Heart right ventricle (tissue), 16 donors: ENCODE data around the gene GNAO1. TPM values are rescaled to one million over a fixed set of nuclear protein-coding genes. Genes with fewer than 3 reads are reported as not detected.

ENCODE experiments used
- ATAC-seq, 8 donors: fragments of 200-7000 bp; cut with Tn5 transposase; one replicate each; pipeline ENCODE4 v1.9.1; 2020; ENCODE audit warnings: mild to moderate bottlenecking in 8 of 8, moderate library complexity in 8 of 8, moderate number of reproducible peaks in 1 of 8
- DNase-seq, 2 donors: peaks; one replicate each; pipeline ENCODE4 v3.0.0-alpha.2; 2020
- H3K27ac ChIP-seq, 10 donors: fragments of 200-600 bp; sonication (generic) in 2 of 10; one replicate each; pipeline versions ENCODE4 v1.5.0 to v1.8.0; 2020 to 2022; ENCODE audit warnings: mild to moderate bottlenecking in 3 of 10
- H3K27me3 ChIP-seq, 7 donors: fragments of 200-600 bp; one replicate each; pipeline ENCODE4 v1.8.0; 2021 to 2022; ENCODE audit warnings: mild to moderate bottlenecking in 2 of 7
- H3K36me3 ChIP-seq, 9 donors: fragments of 200-600 bp; sonication (generic) in 1 of 9; one replicate each; pipeline versions ENCODE4 v1.5.0 to v1.8.0; 2020 to 2022; ENCODE audit warnings: mild to moderate bottlenecking in 2 of 9
- H3K4me1 ChIP-seq, 9 donors: fragments of 200-600 bp; sonication (generic) in 1 of 9; one replicate each; pipeline versions ENCODE4 v1.5.0 to v1.8.0; 2020 to 2022; ENCODE audit warnings: mild to moderate bottlenecking in 4 of 9
- H3K4me3 ChIP-seq, 10 donors: fragments of 200-600 bp; sonication (generic) in 2 of 10; one replicate each; pipeline versions ENCODE4 v1.5.0 to v1.8.0; 2020 to 2022; ENCODE audit warnings: mild to moderate bottlenecking in 7 of 10, moderate library complexity in 2 of 10
- H3K9me3 ChIP-seq, 11 donors: fragments of 200-600 bp in 10 of 11; sonication (generic) in 2 of 11; one replicate each; pipeline versions ENCODE4 v1.5.0 to v1.8.0; 2013 to 2022; ENCODE audit warnings: mild to moderate bottlenecking in 2 of 11, control low read depth in 1 of 11, moderate library complexity in 1 of 11
- CTCF ChIP-seq, 9 donors: fragments of 200-600 bp; sonication (generic) in 2 of 9; IDR thresholded peaks; one replicate each; pipeline versions ENCODE4 v1.5.0 to v1.8.0; 2021 to 2022; ENCODE audit warnings: antibody characterized with exemption in 9 of 9, mild to moderate bottlenecking in 5 of 9, moderate library complexity in 1 of 9
- WGBS, 2 donors: extraction: QIAGEN DNeasy Blood & Tissue Kit; methylation state at CpG; one replicate each; pipeline ENCODE4 v1.1.7; 2013; ENCODE audit warnings: inconsistent platforms in 1 of 2; 5-methylcytosine and 5-hydroxymethylcytosine counted together
- intact Hi-C, 10 donors: fragments of 100-400 bp; cut with DNase I; formaldehyde crosslinking; loops; one replicate each; pipeline versions ENCODE4 v1.11.1 to v1.14.2; 2022
- polyA plus RNA-seq, 2 donors: library from polyadenylated mRNA; stranded (reverse); fragments of 200-250 nt; gene quantifications; one replicate each; pipeline ENCODE4 v1.2.3, GENCODE V29; 2013
- total RNA-seq, 10 donors: library from RNA; stranded (reverse); fragmentation: NEBNext Ultra II Directional in 3 of 10; extraction: Animal tissue kit (Norgen Biotek cat#: 25700) in 3 of 10; gene quantifications; one replicate each; pipeline versions ENCODE4 v1.2.1 to v1.2.4, GENCODE V29; 2021 to 2023
- donor health status: Arrhythmogenic right ventricular cardiomyopathy.
- donor health status: ischemic (EF 13 %, LVEDD 7.1; RV severe dilation, severe dysfunction).
- donor health status: healthy with polysubstance abuse.
- donor health status: DM: no; HTN: yes; CAD: no.
- donor health status: DM: no; HTN: no; CAD: no.
- donor health status: ischemic (EF 25% LVEDD 6.9; RV normal size, moderate dysfunction).
- donor health status: ischemic (EF 25% LVEDD 5.7; RV mildly dilated, moderate dysfunction).
- donor health status: healthy.
- donor health status: DM: yes; HTN: yes; CAD: no.
- donor health status: Ischemic cardiomyopathy.
- donor health status: ischemic (EF 35%, LVEDD 5.7; RV mildly dilated, moderate dysfunction).
- donor health status: nonischemic (EF 11% LVEDD 7.7; RV severe dilation, severe dysfunction).
- donor health status: DM: yes; HTN: yes; CAD: no.
- donor health status: PGD.
- donor health status: ischemic (EF 29% LVEDD 5.4; RV normal size, mild dysfunction).
- donor health status: nonischemic (EF 23%, LVEDD 6.1; RV moderate dilation, normal function).

The GNAO1 gene
- total and polyA plus RNA-seq, 12 donors, result 1.4 to 36.7 (median 13.5) TPM

- Histone ChIP-seq H3K27ac (peak overlapping the region in 6 of 10 donors; percentile 14 to 70 (median 46)), H3K4me1 (peaks cover 18 to 64% (median 43%) of the 10 kb centered on the region in 9 donors), H3K36me3 (no peaks in the 10 kb centered on the region), H3K4me3 (peak overlapping the region in 1 of 10 donors; percentile 8), H3K9me3 (peaks cover 0 to 5% (median 0%) of the 10 kb centered on the region in 11 donors), H3K27me3 (no peaks in the 10 kb centered on the region)
- ATAC-seq (peak; percentile 13 to 59 (median 32)), DNase-seq (peak; percentile 63 to 70)
- no peak for TF ChIP-seq CTCF (IDR thresholded peaks at IDR 0.05)
- WGBS, 2 donors, result 41 to 49% methylated on average over 6 of the region's 6 CpGs
- intact Hi-C loops, result loop anchor here in 2 of 10 donors (5.0 kb wide), 1 partner anchor 65 kb away; the partner anchor contains the start of gene GNAO1 (in 2 of the 2)
These were observed 66.0 kb downstream of the GNAO1 start for GRCh38 chr16:56257239-56257638.

GRCh38 chr16:56257666-56258342 lies 66.5 kb downstream of the GNAO1 start:
- ATAC-seq, result peak in 6 of 8 donors; percentile 29 to 73 (median 48)
- 57 to 65% methylated on average over 8 of the region's 8 CpGs for WGBS, 2 donors
- peak in 1 of 2 donors; percentile 63 for DNase-seq

DNA sequence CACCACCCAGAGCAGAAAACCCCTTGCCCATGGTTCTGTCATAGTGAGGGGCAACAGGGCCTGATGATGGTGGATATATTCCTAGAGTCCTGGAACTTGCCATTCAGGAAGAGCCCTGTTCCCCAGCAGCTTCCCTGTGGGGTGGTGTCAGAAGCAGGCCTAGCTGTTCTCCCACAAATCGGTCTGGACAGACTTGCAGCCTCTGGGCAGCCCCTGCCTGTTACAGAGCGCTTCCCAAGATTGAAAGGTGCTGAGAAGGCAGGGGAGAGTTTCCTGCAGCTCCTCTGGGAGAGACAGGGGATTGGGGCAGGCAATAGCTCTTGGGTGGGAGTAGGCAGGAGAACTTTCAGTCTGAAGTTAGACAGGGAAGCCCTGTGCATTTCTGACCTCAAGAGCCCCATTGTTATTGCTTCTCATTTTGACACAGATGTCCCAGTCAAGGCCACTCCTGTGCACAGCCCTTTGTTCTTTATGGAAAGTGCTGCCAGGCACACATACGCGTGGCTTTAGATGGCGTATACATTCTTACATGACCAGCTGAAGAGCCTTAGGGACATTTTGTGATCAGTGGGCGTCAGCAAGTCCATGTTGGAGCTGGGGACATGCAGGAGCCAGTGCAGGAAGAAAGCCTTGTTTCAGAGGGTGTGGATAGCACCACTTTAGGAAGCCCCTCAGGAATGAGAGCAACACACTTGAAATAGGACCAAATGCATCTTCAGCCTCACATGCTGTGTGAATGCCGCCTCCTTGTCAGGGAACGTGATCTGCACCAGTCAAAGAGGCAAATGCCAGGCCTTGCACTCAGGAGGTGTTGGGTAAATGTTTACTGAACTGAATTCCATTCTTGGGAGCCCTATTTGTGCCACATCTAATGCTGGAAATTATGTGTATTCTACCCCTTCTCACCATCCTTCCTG lies 67.5 kb downstream of the GNAO1 start:
- peaks cover 0 to 5% (median 0%) of the 10 kb centered on the region in 11 donors for H3K9me3 ChIP-seq
- no peak overlapping the region for H3K4me3 ChIP-seq
- no peaks in the 10 kb centered on the region for H3K36me3 ChIP-seq
- peak overlapping the region in 5 of 10 donors; percentile 10 to 70 (median 39) for H3K27ac ChIP-seq
- DNase-seq, result no peak
- TF ChIP-seq CTCF (IDR thresholded peaks at IDR 0.05), result no peak
- ATAC-seq, result peak in 2 of 8 donors; percentile 4 to 23
- intact Hi-C loops, result loop anchor here in 2 of 10 donors (5.0 kb wide), 1 partner anchor 66 kb away; the partner anchor contains the start of gene GNAO1 (in 2 of the 2)
- H3K27me3 ChIP-seq, result no peaks in the 10 kb centered on the region
- peaks cover 11 to 62% (median 38%) of the 10 kb centered on the region in 9 donors for H3K4me1 ChIP-seq
- 79 to 85% methylated on average over 8 of the region's 8 CpGs for WGBS, 2 donors

More at GRCh38 chr16:56257666-56258342, 66.5 kb downstream of the GNAO1 start:
- Histone ChIP-seq H3K9me3 (peaks cover 0 to 5% (median 0%) of the 10 kb centered on the region in 11 donors), H3K4me3 (peak overlapping the region in 1 of 10 donors; percentile 8), H3K4me1 (peaks cover 14 to 64% (median 37%) of the 10 kb centered on the region in 9 donors), H3K27me3 (no peaks in the 10 kb centered on the region), H3K27ac (peak overlapping the region in 8 of 10 donors; percentile 16 to 70 (median 40)), H3K36me3 (no peaks in the 10 kb centered on the region)
- intact Hi-C loops, result loop anchor here in 2 of 10 donors (5.0 kb wide), 1 partner anchor 66 kb away; the partner anchor contains the start of gene GNAO1 (in 2 of the 2)
- TF ChIP-seq CTCF (IDR thresholded peaks at IDR 0.05), result no peak

- no peaks in the 10 kb centered on the region for H3K36me3 ChIP-seq
- H3K9me3 ChIP-seq, result peaks cover 0 to 5% (median 0%) of the 10 kb centered on the region in 11 donors
- H3K4me3 ChIP-seq, result no peak overlapping the region
- DNase-seq, result no peak
- intact Hi-C loops, result loop anchor here in 2 of 10 donors (5.0 kb wide), 1 partner anchor 67 kb away; the partner anchor contains the start of gene GNAO1 (in 2 of the 2)
- peaks cover 15 to 63% (median 45%) of the 10 kb centered on the region in 9 donors for H3K4me1 ChIP-seq
- TF ChIP-seq CTCF (IDR thresholded peaks at IDR 0.05), result no peak
- no peaks in the 10 kb centered on the region for H3K27me3 ChIP-seq
- H3K27ac ChIP-seq, result peak overlapping the region in 3 of 10 donors; percentile 10 to 70 (median 28)
- 73 to 76% methylated on average over 4 of the region's 4 CpGs for WGBS, 2 donors
- ATAC-seq, result no peak
These were observed 68.1 kb downstream of the GNAO1 start for GRCh38 chr16:56259425-56259779.
